Stimulated activated CD8-positive, alpha-beta memory T cell treated with anti-CD3 and anti-CD28 coated beads, Interleukin-15, amount 100 ng/mL, for 48 hours (primary cell): ENCODE data around the gene LGALS3BP.

Experiments used
- DNase-seq, 2 donors: peaks; one replicate each; pipeline ENCODE4 v3.0.0-alpha.2; 2020; ENCODE audit warnings: low read depth in 2 of 2

The LGALS3BP gene

GRCh38 chr17:79012563-79013134 lies 32.9 kb upstream of the LGALS3BP start:
- DNase-seq: no peak

- no peak for DNase-seq
Observed at GRCh38 chr17:79011451-79012147, 31.9 kb upstream of the LGALS3BP start.

GRCh38 chr17:79010304-79010646 lies 30.6 kb upstream of the LGALS3BP start:
- DNase-seq: no peak

- peak; percentile 75 to 79 for DNase-seq
Observed at GRCh38 chr17:79009397-79010303, 29.9 kb upstream of the LGALS3BP start, which contains the start of gene CANT1. CANT1 (minus strand) TSS chr17:79009764; CDS start chr17:78997622, 12,142 bp downstream.

GRCh38 chr17:79008666-79009387 lies 29.1 kb upstream of the LGALS3BP start:
- no peak for DNase-seq

- DNase-seq: no peak
Observed at GRCh38 chr17:79007504-79008381, 28.0 kb upstream of the LGALS3BP start.

- no peak for DNase-seq
Observed at GRCh38 chr17:79006794-79007503, 27.2 kb upstream of the LGALS3BP start.

- DNase-seq: no peak
Observed at GRCh38 chr17:79006046-79006445, 26.3 kb upstream of the LGALS3BP start.

- DNase-seq: no peak
Observed at GRCh38 chr17:79005063-79005861, 25.5 kb upstream of the LGALS3BP start.

- no peak for DNase-seq
Observed at GRCh38 chr17:79003661-79004411, 24.1 kb upstream of the LGALS3BP start.

GRCh38 chr17:79002796-79003593 lies 23.3 kb upstream of the LGALS3BP start:
- DNase-seq: no peak

GRCh38 chr17:79002291-79002690 lies 22.6 kb upstream of the LGALS3BP start:
- no peak for DNase-seq

- no peak for DNase-seq
Observed at GRCh38 chr17:79001190-79002020, 21.7 kb upstream of the LGALS3BP start.

- DNase-seq: no peak
Observed at GRCh38 chr17:79000396-79001189, 20.9 kb upstream of the LGALS3BP start.

- no peak for DNase-seq
Observed at GRCh38 chr17:78999947-79000395, 20.2 kb upstream of the LGALS3BP start.
